ENCODE data around the gene DDX18.

DNA sequence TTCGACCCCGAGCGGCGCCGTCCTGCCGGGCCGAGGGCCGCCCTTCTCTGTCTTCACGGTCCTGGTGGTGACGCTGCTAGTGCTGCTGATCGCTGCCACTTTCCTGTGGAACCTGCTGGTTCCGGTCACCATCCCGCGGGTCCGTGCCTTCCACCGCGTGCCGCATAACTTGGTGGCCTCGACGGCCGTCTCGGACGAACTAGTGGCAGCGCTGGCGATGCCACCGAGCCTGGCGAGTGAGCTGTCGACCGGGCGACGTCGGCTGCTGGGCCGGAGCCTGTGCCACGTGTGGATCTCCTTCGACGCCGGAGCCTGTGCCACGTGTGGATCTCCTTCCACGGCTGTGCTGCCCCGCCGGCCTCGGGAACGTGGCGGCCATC lies 45.0 kb downstream of the DDX18 start:
- no peak for TF ChIP-seq POLR2A (IDR thresholded peaks at IDR 0.05; ENCODE audit: low read length)
- no peak for TF ChIP-seq GATA1 (IDR thresholded peaks at IDR 0.05; ENCODE audit: low read depth, low read length)

All from erythroblast (primary cell).